RWPE1 (cell line): ENCODE results near the gene TLR4.

Experiments
- CTCF ChIA-PET: fragments of 350-600 bp; sonication (Branson Sonifier 250); formaldehyde crosslinking; extraction: SDS; loops from one replicate; lab custom pipeline; 2021; lab: Yijun Ruan, JAX
- POLR2A ChIA-PET: fragments of 400-600 bp; formaldehyde crosslinking; extraction: SDS; loops from one replicate; lab custom pipeline; 2020; ENCODE audit warnings: antibody characterized with exemption; ENCODE audit not compliant: low non-redundant PET; lab: Yijun Ruan, JAX
- DNase-seq: peaks from one replicate; pipeline ENCODE4 v3.0.0; 2012; ENCODE audit warnings: low spot score
- H3K27ac ChIP-seq: fragments of 450-650 bp; 2 replicates; pipeline ENCODE4 v1.5.1; 2017
- TF ChIP-seq, protein P1 (sequence below): fragments of 450-650 bp; conservative IDR thresholded peaks from 2 replicates; pipeline ENCODE4 v1.5.1; 2017; ENCODE audit warnings: low read depth, mild to moderate bottlenecking

TLR4 gene

DNA sequence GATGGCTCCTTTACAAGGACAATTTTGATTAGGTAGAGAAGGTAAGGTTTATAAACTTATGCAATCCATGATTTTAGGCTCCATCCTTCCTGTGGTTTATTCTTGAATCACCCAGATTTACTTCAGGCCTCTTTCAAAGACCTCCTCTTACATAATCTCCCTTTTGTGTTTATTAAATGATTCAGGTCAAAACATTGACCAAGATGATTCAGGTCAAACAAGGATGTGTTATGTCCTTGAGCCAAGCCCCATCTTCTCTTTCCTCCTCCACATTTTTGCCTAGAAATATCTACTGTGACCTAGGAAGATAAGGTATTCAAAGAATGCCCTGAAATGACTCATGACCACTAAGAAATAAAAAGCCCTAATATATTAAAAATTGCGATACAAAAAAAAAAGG lies 31.8 kb upstream of the TLR4 start:
- TF ChIP-seq, protein P1, sequence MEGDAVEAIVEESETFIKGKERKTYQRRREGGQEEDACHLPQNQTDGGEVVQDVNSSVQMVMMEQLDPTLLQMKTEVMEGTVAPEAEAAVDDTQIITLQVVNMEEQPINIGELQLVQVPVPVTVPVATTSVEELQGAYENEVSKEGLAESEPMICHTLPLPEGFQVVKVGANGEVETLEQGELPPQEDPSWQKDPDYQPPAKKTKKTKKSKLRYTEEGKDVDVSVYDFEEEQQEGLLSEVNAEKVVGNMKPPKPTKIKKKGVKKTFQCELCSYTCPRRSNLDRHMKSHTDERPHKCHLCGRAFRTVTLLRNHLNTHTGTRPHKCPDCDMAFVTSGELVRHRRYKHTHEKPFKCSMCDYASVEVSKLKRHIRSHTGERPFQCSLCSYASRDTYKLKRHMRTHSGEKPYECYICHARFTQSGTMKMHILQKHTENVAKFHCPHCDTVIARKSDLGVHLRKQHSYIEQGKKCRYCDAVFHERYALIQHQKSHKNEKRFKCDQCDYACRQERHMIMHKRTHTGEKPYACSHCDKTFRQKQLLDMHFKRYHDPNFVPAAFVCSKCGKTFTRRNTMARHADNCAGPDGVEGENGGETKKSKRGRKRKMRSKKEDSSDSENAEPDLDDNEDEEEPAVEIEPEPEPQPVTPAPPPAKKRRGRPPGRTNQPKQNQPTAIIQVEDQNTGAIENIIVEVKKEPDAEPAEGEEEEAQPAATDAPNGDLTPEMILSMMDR: no peak
- H3K27ac ChIP-seq: no peak overlapping the region
- peak; percentile 63 for DNase-seq
- CTCF ChIA-PET: no interaction called here
- POLR2A ChIA-PET: no interaction called here

DNA sequence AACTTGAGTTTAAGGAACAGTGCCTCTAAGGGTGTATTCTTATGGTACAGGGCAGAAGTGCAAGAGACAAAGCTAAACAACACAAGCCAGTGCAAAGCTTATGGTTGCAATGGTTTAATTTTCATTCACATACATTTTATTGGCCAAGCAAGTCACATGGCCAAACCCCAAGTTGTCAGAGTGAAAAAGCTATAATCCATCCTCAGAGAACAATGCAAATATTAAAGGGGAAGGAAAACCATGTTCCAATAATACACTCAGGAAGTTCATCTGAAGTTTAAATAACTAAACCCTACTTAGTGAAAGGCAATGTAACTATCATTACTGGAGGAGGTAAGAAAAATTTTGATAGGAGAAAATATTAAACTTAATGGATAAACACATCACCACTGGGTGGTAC lies 26.6 kb upstream of the TLR4 start:
- POLR2A ChIA-PET: no interaction called here
- CTCF ChIA-PET: interaction anchor here (0.6 to 0.8 kb wide), 2 partner anchors 657 to 1020 kb away, joined by 3 to 4 read pairs; no protein-coding TSS in a partner anchor
- DNase-seq: no peak
- H3K27ac ChIP-seq: no peak overlapping the region
- TF ChIP-seq, protein P1: no peak

DNA sequence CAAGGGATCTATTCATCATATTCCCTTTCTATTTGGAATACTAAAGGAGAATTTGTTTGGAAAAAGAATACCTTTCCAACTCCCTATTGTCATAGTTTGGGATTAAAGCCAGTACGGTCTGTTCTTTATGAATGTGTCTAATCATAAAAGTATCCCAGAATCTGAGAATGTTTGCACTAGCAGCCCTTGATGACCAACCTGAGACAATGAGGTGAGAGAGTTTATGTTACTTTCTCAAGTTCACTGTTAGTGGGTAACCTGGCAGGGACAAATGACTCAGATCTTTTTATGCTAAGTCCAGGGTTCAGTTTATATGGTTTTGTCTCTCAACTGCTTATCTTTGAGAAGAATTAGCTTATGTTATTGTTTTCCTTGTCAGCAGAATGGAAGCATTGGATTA lies 25.3 kb upstream of the TLR4 start:
- ChIA-PET CTCF (interaction anchor here (0.6 kb wide), 1 partner anchor 23 kb away, joined by 3 read pairs; no protein-coding TSS in a partner anchor), POLR2A (no interaction called here)
- TF ChIP-seq, protein P1: no peak
- no peak overlapping the region for H3K27ac ChIP-seq
- DNase-seq: no peak

DNA sequence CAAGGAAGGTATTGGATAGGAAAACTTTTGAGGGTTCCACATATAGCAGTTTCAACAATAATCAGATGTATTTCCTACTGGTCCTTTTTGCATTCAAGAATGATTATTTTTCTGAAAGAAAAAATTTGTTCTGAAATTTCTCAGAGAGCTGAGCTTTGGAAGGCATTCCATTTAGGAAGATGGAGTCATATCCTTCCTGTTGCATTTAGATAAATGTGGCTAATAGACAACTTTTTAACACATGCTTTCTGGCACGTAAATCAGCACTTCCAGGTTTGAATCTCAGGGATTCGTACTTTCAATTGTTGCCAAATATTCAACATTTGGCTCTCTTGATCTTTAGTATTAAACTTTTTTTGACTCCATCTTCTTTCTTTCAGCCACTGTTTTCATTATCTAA lies 24.8 kb upstream of the TLR4 start:
- TF ChIP-seq, protein P1: no peak
- no peak for DNase-seq
- ChIA-PET CTCF (interaction anchor here (0.6 kb wide), 1 partner anchor 24 kb away, joined by 3 read pairs; no protein-coding TSS in a partner anchor), POLR2A (no interaction called here)
- no peak overlapping the region for H3K27ac ChIP-seq

DNA sequence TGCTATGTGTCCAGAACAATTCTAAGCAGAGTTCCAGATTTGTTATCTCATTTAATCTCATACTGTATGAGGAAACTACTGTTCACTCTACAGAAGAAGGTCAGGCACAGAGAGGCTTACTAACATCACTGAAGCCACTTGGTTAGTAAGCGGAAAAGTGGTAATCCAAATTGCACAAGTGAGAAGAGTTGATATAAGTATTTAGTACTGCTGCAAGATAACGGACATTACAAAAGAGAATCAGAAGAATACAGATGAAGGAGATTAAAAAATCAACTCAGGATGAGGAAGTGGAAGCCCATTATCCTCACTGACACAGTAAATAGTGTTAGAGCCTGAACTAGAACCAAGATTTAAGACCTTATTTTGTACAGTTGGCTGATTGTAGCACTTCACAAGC lies 22.3 kb upstream of the TLR4 start:
- ChIA-PET CTCF (interaction anchor here (1.4 kb wide), 1 partner anchor 20 kb away, joined by 5 read pairs; no protein-coding TSS in a partner anchor), POLR2A (no interaction called here)
- TF ChIP-seq, protein P1: no peak
- no peak for DNase-seq
- no peak overlapping the region for H3K27ac ChIP-seq

DNA sequence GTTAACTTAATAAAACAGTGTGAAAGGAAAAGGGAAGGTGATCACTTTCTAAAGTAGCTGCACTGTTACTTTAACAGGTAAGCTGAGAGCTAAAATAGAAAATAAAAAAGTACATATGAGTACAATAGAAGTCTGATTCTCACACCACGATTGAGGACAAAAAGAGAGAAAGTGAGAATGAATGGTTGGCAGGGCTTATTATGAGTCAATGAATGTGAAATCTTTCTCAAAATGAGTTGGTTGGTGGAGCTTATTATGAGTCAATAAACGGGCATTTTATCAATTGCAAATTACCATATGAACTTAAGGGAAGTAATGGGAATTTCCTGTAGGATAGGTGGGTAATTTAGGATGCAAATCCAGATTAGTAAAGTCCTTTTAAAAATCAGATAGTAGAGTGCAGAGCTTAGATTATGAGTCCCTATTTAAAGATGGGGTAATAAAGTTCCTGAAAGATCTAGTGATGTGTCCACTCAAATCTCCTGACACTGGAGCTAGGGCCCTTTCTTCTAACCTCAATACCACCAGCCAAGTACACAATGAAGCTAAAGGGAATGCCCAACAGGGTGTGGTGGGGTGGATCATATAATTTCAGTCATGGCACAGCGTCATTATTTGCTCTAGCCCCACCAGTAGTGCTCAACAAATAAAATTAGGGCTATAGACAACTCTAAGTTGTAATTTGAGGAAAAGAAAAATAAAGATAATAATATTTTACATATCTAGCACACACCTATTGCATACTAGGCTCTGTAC lies 21.1 kb upstream of the TLR4 start:
- ChIA-PET CTCF (interaction anchor here (0.6 to 1.4 kb wide), 2 partner anchors 19 to 987 kb away, joined by 4 to 5 read pairs; no protein-coding TSS in a partner anchor), POLR2A (no interaction called here)
- no peak overlapping the region for H3K27ac ChIP-seq
- no peak for DNase-seq
- TF ChIP-seq, protein P1: no peak
